MM.1S (cell line): Measurements from ENCODE around the gene HUWE1.

Experiments
- CTCF ChIP-seq: fragments of 300-600 bp; sonication (generic); IDR thresholded peaks from 2 replicates; pipeline ENCODE4 v1.5.1; 2016; ENCODE audit warnings: antibody characterized with exemption, low read length, mixed read lengths
- EZH2 ChIP-seq: fragments of 300-600 bp; sonication (generic); optimal IDR thresholded peaks from 2 replicates; pipeline ENCODE3; 2017; ENCODE audit warnings: low read depth, mild to moderate bottlenecking, antibody characterized with exemption, low read length, mixed read lengths
- EZH2phosphoT487 ChIP-seq: fragments of 300-600 bp; sonication (generic); IDR thresholded peaks from 2 replicates; pipeline ENCODE4 v1.6.1; 2018; ENCODE audit warnings: antibody characterized with exemption, low read length

GRCh38 chrX:53587795-53588420, 98.6 kb downstream of the HUWE1 start:
- TF ChIP-seq CTCF (no peak), EZH2 (no peak), EZH2phosphoT487 (no peak)
